HG03378 (cell line): ENCODE measurements around the gene RBM33.
"Not testable (repeated sequence)": the region's sequence is repeated elsewhere in the genome, so short reads cannot be mapped to it uniquely, and the experiment has no call there.

Experiments
- ATAC-seq: cut with Tn5 transposase; IDR thresholded peaks from one replicate; pipeline ENCODE4 v1.9.1; 2021; ENCODE audit warnings: mild to moderate bottlenecking, moderate library complexity; ENCODE audit not compliant: unreplicated experiment

RBM33 gene

GRCh38 chr7:155817515-155817914 lies 173.1 kb downstream of the RBM33 start:
- not testable (repeated sequence) for ATAC-seq

- no peak for ATAC-seq
These were observed 173.8 kb downstream of the RBM33 start for GRCh38 chr7:155818154-155818819.

GRCh38 chr7:155818820-155819168 lies 174.3 kb downstream of the RBM33 start:
- no peak for ATAC-seq

GRCh38 chr7:155819186-155819585 lies 174.7 kb downstream of the RBM33 start:
- ATAC-seq: no peak

- no peak for ATAC-seq
These were observed 175.8 kb downstream of the RBM33 start for GRCh38 chr7:155820246-155820645.

GRCh38 chr7:155820788-155821187 lies 176.3 kb downstream of the RBM33 start:
- no peak for ATAC-seq

- no peak for ATAC-seq
These were observed 177.4 kb downstream of the RBM33 start for GRCh38 chr7:155821851-155822250.

- ATAC-seq: no peak
These were observed 179.9 kb downstream of the RBM33 start for GRCh38 chr7:155824227-155824886.

GRCh38 chr7:155825336-155825735 lies 180.9 kb downstream of the RBM33 start:
- no peak for ATAC-seq

GRCh38 chr7:155829796-155830470 lies 185.5 kb downstream of the RBM33 start:
- no peak for ATAC-seq
